GM19468 (cell line): ENCODE results near the gene PPM1H.

Experiments
- ATAC-seq: cut with Tn5 transposase; IDR thresholded peaks from one replicate; pipeline ENCODE4 v1.9.1; 2021; ENCODE audit warnings: mild to moderate bottlenecking, moderate library complexity, moderate number of reproducible peaks; ENCODE audit not compliant: unreplicated experiment; ENCODE audit errors: extremely low read depth

The PPM1H gene

GRCh38 chr12:62601765-62602164 is 333.2 kb downstream of the PPM1H start:
- ATAC-seq: no peak

GRCh38 chr12:62599854-62600437 is 335.0 kb downstream of the PPM1H start:
- no peak for ATAC-seq

- no peak for ATAC-seq
Observed at GRCh38 chr12:62598846-62599245, 336.1 kb downstream of the PPM1H start.

- ATAC-seq: no peak
Observed at GRCh38 chr12:62597253-62597652, 337.7 kb downstream of the PPM1H start.
